DOHH2 (cell line): ENCODE measurements around the gene TFCP2L1.

ENCODE experiments used
- H3F3A ChIP-seq: fragments of 200-600 bp; sonication (generic), shearing (Covaris generic); 2 replicates; pipeline ENCODE4 v1.6.0; 2016; ENCODE audit warnings: antibody characterized with exemption, mild to moderate bottlenecking; ENCODE audit not compliant: control insufficient read depth, insufficient read depth
- H3K27ac ChIP-seq: fragments of 200-600 bp; sonication (generic); 2 replicates; pipeline ENCODE4 v1.5.1; 2014; ENCODE audit warnings: low read depth, mild to moderate bottlenecking, low read length, moderate library complexity
- H3K27me3 ChIP-seq: fragments of 200-600 bp; sonication (generic); 2 replicates; pipeline ENCODE4 v1.6.1; 2014; ENCODE audit warnings: mild to moderate bottlenecking, low read length, mixed read lengths; ENCODE audit not compliant: control insufficient read depth
- H3K36me3 ChIP-seq: fragments of 200-600 bp; sonication (generic); 2 replicates; pipeline ENCODE4 v1.6.1; 2014; ENCODE audit warnings: mild to moderate bottlenecking, low read length, moderate library complexity, mixed read lengths; ENCODE audit not compliant: control insufficient read depth
- H3K4me1 ChIP-seq: fragments of 200-600 bp; sonication (generic); 2 replicates; pipeline ENCODE4 v1.6.1; 2014; ENCODE audit warnings: mild to moderate bottlenecking, low read length, mixed read lengths; ENCODE audit not compliant: control insufficient read depth
- H3K4me2 ChIP-seq: fragments of 200-600 bp; sonication (generic); 2 replicates; pipeline ENCODE4 v1.6.0; 2014; ENCODE audit warnings: mild to moderate bottlenecking, low read length, moderate library complexity
- H3K4me3 ChIP-seq: fragments of 200-600 bp; sonication (generic); 2 replicates; pipeline ENCODE4 v1.5.1; 2014; ENCODE audit warnings: mild to moderate bottlenecking, low read length, mixed read lengths
- H3K79me2 ChIP-seq: fragments of 200-600 bp; sonication (generic); 2 replicates; pipeline ENCODE4 v1.6.1; 2014; ENCODE audit warnings: mild to moderate bottlenecking, low read length, mixed read lengths; ENCODE audit not compliant: control insufficient read depth
- H3K9me2 ChIP-seq: fragments of 200-600 bp; sonication (generic); replicated peaks from 2 replicates; pipeline ENCODE4 v1.6.1; 2014; ENCODE audit warnings: mild to moderate bottlenecking, low read length, mixed read lengths; ENCODE audit not compliant: control insufficient read depth
- H3K9me3 ChIP-seq: fragments of 200-600 bp; sonication (generic); 2 replicates; pipeline ENCODE4 v1.6.1; 2014; ENCODE audit warnings: antibody characterized with exemption, low read length, mixed read lengths; ENCODE audit not compliant: control insufficient read depth, insufficient read depth
- H4K20me1 ChIP-seq: fragments of 200-600 bp; sonication (generic); 2 replicates; pipeline ENCODE4 v1.6.0; 2014; ENCODE audit warnings: low read depth, mild to moderate bottlenecking, antibody characterized with exemption, low read length, moderate library complexity; ENCODE audit not compliant: control insufficient read depth, insufficient read depth
- CTCF ChIP-seq: fragments of 200-600 bp; sonication (generic); IDR thresholded peaks from one replicate; pipeline ENCODE4 v1.5.1; 2014; ENCODE audit warnings: antibody characterized with exemption, mild to moderate bottlenecking, low read depth, low read length; ENCODE audit not compliant: poor library complexity, severe bottlenecking
- EZH2phosphoT487 ChIP-seq: fragments of 200-600 bp; sonication (generic); IDR thresholded peaks from 2 replicates; pipeline ENCODE4 v1.6.1; 2017; ENCODE audit warnings: borderline replicate concordance, mild to moderate bottlenecking, antibody characterized with exemption, low read length, moderate library complexity, mixed read lengths

Gene TFCP2L1

GRCh38 chr2:121247971-121248370 lies 37.0 kb downstream of the TFCP2L1 start:
- H3K4me2 ChIP-seq, result no peak overlapping the region
- no peaks in the 10 kb centered on the region for H3K4me1 ChIP-seq
- no peaks in the 10 kb centered on the region for H3F3A ChIP-seq
- H3K27ac ChIP-seq, result no peak overlapping the region
- H3K27me3 ChIP-seq, result no peaks in the 10 kb centered on the region
- TF ChIP-seq CTCF (no peak), EZH2phosphoT487 (no peak)
- no peaks in the 10 kb centered on the region for H3K36me3 ChIP-seq
- H4K20me1 ChIP-seq, result no peaks in the 10 kb centered on the region
- no peaks in the 10 kb centered on the region for H3K9me3 ChIP-seq
- H3K79me2 ChIP-seq, result no peaks in the 10 kb centered on the region
- H3K9me2 ChIP-seq, result no peaks in the 10 kb centered on the region
- no peak overlapping the region for H3K4me3 ChIP-seq

- no peaks in the 10 kb centered on the region for H3K79me2 ChIP-seq
- no peaks in the 10 kb centered on the region for H3K27me3 ChIP-seq
- H3K4me3 ChIP-seq, result no peak overlapping the region
- no peak overlapping the region for H3K4me2 ChIP-seq
- H3K9me3 ChIP-seq, result no peaks in the 10 kb centered on the region
- H3K36me3 ChIP-seq, result no peaks in the 10 kb centered on the region
- TF ChIP-seq CTCF (no peak), EZH2phosphoT487 (no peak)
- no peak overlapping the region for H3K27ac ChIP-seq
- H4K20me1 ChIP-seq, result no peaks in the 10 kb centered on the region
- H3K4me1 ChIP-seq, result no peaks in the 10 kb centered on the region
- H3F3A ChIP-seq, result no peaks in the 10 kb centered on the region
- H3K9me2 ChIP-seq, result no peaks in the 10 kb centered on the region
Observed at GRCh38 chr2:121247534-121247933, 37.5 kb downstream of the TFCP2L1 start.

- no peaks in the 10 kb centered on the region for H3F3A ChIP-seq
- no peaks in the 10 kb centered on the region for H4K20me1 ChIP-seq
- no peaks in the 10 kb centered on the region for H3K27me3 ChIP-seq
- H3K9me3 ChIP-seq, result no peaks in the 10 kb centered on the region
- H3K27ac ChIP-seq, result no peak overlapping the region
- TF ChIP-seq CTCF (no peak), EZH2phosphoT487 (no peak)
- H3K4me2 ChIP-seq, result no peak overlapping the region
- no peaks in the 10 kb centered on the region for H3K4me1 ChIP-seq
- H3K4me3 ChIP-seq, result no peak overlapping the region
- H3K9me2 ChIP-seq, result no peaks in the 10 kb centered on the region
- H3K79me2 ChIP-seq, result no peaks in the 10 kb centered on the region
- H3K36me3 ChIP-seq, result no peaks in the 10 kb centered on the region
Observed at GRCh38 chr2:121246704-121247255, 38.2 kb downstream of the TFCP2L1 start.

- H3F3A ChIP-seq, result no peaks in the 10 kb centered on the region
- no peak overlapping the region for H3K4me2 ChIP-seq
- no peaks in the 10 kb centered on the region for H4K20me1 ChIP-seq
- H3K36me3 ChIP-seq, result no peaks in the 10 kb centered on the region
- no peaks in the 10 kb centered on the region for H3K79me2 ChIP-seq
- H3K4me1 ChIP-seq, result no peaks in the 10 kb centered on the region
- no peaks in the 10 kb centered on the region for H3K9me3 ChIP-seq
- H3K9me2 ChIP-seq, result no peaks in the 10 kb centered on the region
- no peak overlapping the region for H3K27ac ChIP-seq
- no peak overlapping the region for H3K4me3 ChIP-seq
- no peak for TF ChIP-seq EZH2phosphoT487
- H3K27me3 ChIP-seq, result no peaks in the 10 kb centered on the region
Observed at GRCh38 chr2:121245913-121246312, 39.1 kb downstream of the TFCP2L1 start.
